HCT116 (cell line): ENCODE data around the gene TAPBPL. TPM values are rescaled to one million over a fixed set of nuclear protein-coding genes. Genes with fewer than 3 reads are reported as not detected.

ENCODE experiments used
- ATAC-seq: fragments of 200-7000 bp; cut with Tn5 transposase; 2 replicates; pipeline ENCODE4 v1.9.1; 2020; ENCODE audit warnings: mild to moderate bottlenecking, moderate library complexity
- BruUV-seq: library from RNA; stranded (reverse); fragments of 400-500 nt; replicated peaks from 2 replicates; lab custom pipeline; 2021; lab: Mats Ljungman, UMichigan
- CTCF ChIA-PET: fragments of 300-600 bp; sonication (Branson Sonifier 250); formaldehyde crosslinking; loops from one replicate; lab custom pipeline; 2021; ENCODE audit warnings: antibody characterized with exemption; lab: Charles Lee
- POLR2A ChIA-PET: fragments of 300-600, 350-600 bp; sonication (Branson Sonifier 250); formaldehyde crosslinking; loops from one replicate; lab custom pipeline; 2021; ENCODE audit warnings: antibody characterized with exemption; lab: Charles Lee
- RAD21 ChIA-PET, 2 experiments: fragments of 300-600 bp; sonication (Branson Sonifier 250); formaldehyde crosslinking; loops; one replicate each; lab custom pipeline; 2023; ENCODE audit warnings: low total read pairs in 2 of 2; ENCODE audit not compliant: uncharacterized antibody in 2 of 2, unreplicated experiment in 2 of 2, low non-redundant PET in 1 of 2; lab: Charles Lee
- DNase-seq: peaks from one replicate; pipeline ENCODE4 v3.0.0-alpha.2; 2010; ENCODE audit warnings: low read depth, low spot score
- H2AFZ ChIP-seq: fragments of 200-600 bp; shearing (Covaris generic), sonication (generic); 2 replicates; pipeline ENCODE4 v1.6.1; 2017; ENCODE audit warnings: low read depth, mixed run types, mixed read lengths, antibody characterized with exemption, low read length; ENCODE audit not compliant: poor library complexity, severe bottlenecking
- H3K27ac ChIP-seq: 2 replicates; pipeline ENCODE4 v1.5.1; 2012; ENCODE audit warnings: low read depth, low read length
- H3K27me3 ChIP-seq: fragments of 200-600 bp; sonication (generic); 2 replicates; pipeline ENCODE4 v1.6.1; 2016; ENCODE audit warnings: mixed run types, low read length, mixed read lengths; ENCODE audit not compliant: insufficient read depth
- H3K36me3 ChIP-seq, 2 experiments: fragments of 200-500 bp in 1 of 2; fragments of 200-600 bp in 1 of 2; sonication (Bioruptor generic) in 1 of 2; sonication (generic) in 1 of 2; 2 replicates each; pipeline versions ENCODE4 v1.5.1 to v1.6.1; 2014 to 2016; ENCODE audit warnings: low read length in 2 of 2, inconsistent platforms in 1 of 2, mixed read lengths in 1 of 2, mixed run types in 1 of 2; ENCODE audit not compliant: insufficient read depth in 2 of 2, control insufficient read depth in 1 of 2
- H3K4me1 ChIP-seq, 2 experiments: fragments of 200-600 bp in 1 of 2; sonication (generic) in 1 of 2; 2 replicates each; pipeline versions ENCODE4 v1.5.1 to v1.6.1; 2012 to 2017; ENCODE audit warnings: low read length in 2 of 2, inconsistent platforms in 1 of 2, mild to moderate bottlenecking in 1 of 2, mixed read lengths in 1 of 2, mixed run types in 1 of 2, moderate library complexity in 1 of 2; ENCODE audit not compliant: insufficient read depth in 2 of 2, control insufficient read depth in 1 of 2
- H3K4me2 ChIP-seq: fragments of 200-600 bp; sonication (generic); 2 replicates; pipeline ENCODE4 v1.6.1; 2017; ENCODE audit warnings: mixed run types, low read length, mixed read lengths
- H3K4me3 ChIP-seq, 2 experiments: fragments of 200-600 bp in 1 of 2; sonication (generic) in 1 of 2; replicated peaks in 1 of 2; 2 replicates each; pipeline ENCODE4 v1.5.1; 2011 to 2016; ENCODE audit warnings: low read length in 2 of 2, control low read depth in 1 of 2, low read depth in 1 of 2, mild to moderate bottlenecking in 1 of 2, mixed read lengths in 1 of 2, mixed run types in 1 of 2
- H3K79me2 ChIP-seq: fragments of 200-600 bp; sonication (generic); 2 replicates; pipeline ENCODE4 v1.6.1; 2017; ENCODE audit warnings: mild to moderate bottlenecking, mixed run types, low read length, moderate library complexity, mixed read lengths; ENCODE audit not compliant: insufficient read depth
- H3K9ac ChIP-seq: fragments of 200-600 bp; sonication (generic); 2 replicates; pipeline ENCODE4 v1.6.1; 2016; ENCODE audit warnings: low read length, mixed read lengths
- H3K9me2 ChIP-seq: fragments of 200-600 bp; sonication (generic), shearing (Covaris generic); 2 replicates; pipeline ENCODE4 v1.6.1; 2017; ENCODE audit warnings: mixed run types, mild to moderate bottlenecking, moderate library complexity; ENCODE audit not compliant: insufficient read depth
- H3K9me3 ChIP-seq, 2 experiments: fragments of 200-500 bp in 1 of 2; fragments of 200-600 bp in 1 of 2; sonication (Bioruptor generic) in 1 of 2; sonication (generic) in 1 of 2; 2 replicates each; pipeline ENCODE4 v1.6.1; 2014 to 2017; ENCODE audit warnings: low read length in 2 of 2, mixed read lengths in 2 of 2, inconsistent platforms in 1 of 2, low read depth in 1 of 2, mild to moderate bottlenecking in 1 of 2, mixed run types in 1 of 2, moderate library complexity in 1 of 2; ENCODE audit not compliant: control insufficient read depth in 1 of 2, insufficient read depth in 1 of 2
- H4K20me1 ChIP-seq: fragments of 200-600 bp; sonication (generic), shearing (Covaris generic); 2 replicates; pipeline ENCODE4 v1.6.1; 2017; ENCODE audit warnings: mixed run types, mild to moderate bottlenecking, moderate library complexity; ENCODE audit not compliant: insufficient read depth
- FOSL1 ChIP-seq: IDR thresholded peaks from 2 replicates; pipeline ENCODE4 v1.6.1; 2012; ENCODE audit warnings: low read depth
- POLR2A ChIP-seq: IDR thresholded peaks from 2 replicates; pipeline ENCODE4 v1.7.0; 2011; ENCODE audit warnings: borderline replicate concordance; ENCODE audit not compliant: insufficient read depth, insufficient read length; ENCODE audit errors: extremely low read depth
- REST ChIP-seq: IDR thresholded peaks from 2 replicates; pipeline ENCODE4 v1.6.1; 2012; ENCODE audit warnings: low read depth
- SIN3A ChIP-seq: IDR thresholded peaks from 2 replicates; pipeline ENCODE4 v1.6.1; 2012; ENCODE audit warnings: low read depth
- SP1 ChIP-seq: IDR thresholded peaks from 2 replicates; pipeline ENCODE4 v1.6.1; 2012; ENCODE audit warnings: low read depth
- intact Hi-C: fragments of 100-400 bp; cut with micrococcal nuclease; formaldehyde crosslinking; loops from 2 replicates; pipeline ENCODE4 v1.10.0; 2022
- total RNA-seq: library from RNA; stranded (reverse); gene quantifications from one replicate; pipeline ENCODE4 v1.2.1, GENCODE V29; 2021; ENCODE audit not compliant: unreplicated experiment

The TAPBPL gene
- total RNA-seq, 1 experiment from 2014 or later: 0.54 TPM

- TF ChIP-seq REST (no peak), POLR2A (no peak), SIN3A (no peak), FOSL1 (no peak), SP1 (no peak)
- TF ChIP-seq, all 23 proteins: peak for 0
- H3K9ac ChIP-seq: no peak within 1 kb of the TSS
- CTCF ChIA-PET: interaction anchor here (1.4 kb wide), 1 partner anchor 20 kb away, joined by 3 read pairs; no protein-coding TSS in a partner anchor
- H3K27me3 ChIP-seq: no peaks in the 10 kb centered on the region
- H3K4me3 ChIP-seq: no peak within 1 kb of the TSS
- no peaks in the 10 kb centered on the region for H3K9me3 ChIP-seq
- H3K36me3 ChIP-seq: no peaks in the 10 kb centered on the region
- DNase-seq (no peak), ATAC-seq (no peak)
- no peak within 1 kb of the TSS for H3K4me2 ChIP-seq
- intact Hi-C loops: no loop called here
- RAD21 ChIA-PET: no interaction called here
- no TSS peak for BruUV-seq
- H3K9me2 ChIP-seq: no peaks in the 10 kb centered on the region
- H3K27ac ChIP-seq: no peak within 1 kb of the TSS
- H3K79me2 ChIP-seq: no peaks in the 10 kb centered on the region
- POLR2A ChIA-PET: no interaction called here
- H2AFZ ChIP-seq: no peak within 1 kb of the TSS
- H3K4me1 ChIP-seq: no peaks in the 10 kb centered on the region
- H4K20me1 ChIP-seq: no peaks in the 10 kb centered on the region
Measured at GRCh38 chr12:6444704-6445688, 6.8 kb upstream of the TAPBPL start, which contains the start of gene CD27. Gene CD27, plus strand, starts transcription at chr12:6444955. Its CDS starts 141 bp downstream, at chr12:6445096.
